HG02943 (cell line): ENCODE measurements around the gene ANKRD36.
"Not testable (repeated sequence)": the region's sequence is repeated elsewhere in the genome, so short reads cannot be mapped to it uniquely, and the experiment has no call there.

ENCODE experiments used
- ATAC-seq: cut with Tn5 transposase; IDR thresholded peaks from one replicate; pipeline ENCODE4 v1.9.1; 2021; ENCODE audit warnings: mild to moderate bottlenecking, low read depth, moderate library complexity; ENCODE audit not compliant: unreplicated experiment

The ANKRD36 gene

GRCh38 chr2:97113050-97113881 lies at the start of gene ANKRD36:
Gene ANKRD36 (plus strand): TSS chr2:97113153. CDS start chr2:97113740, 587 bp downstream.
- peak; percentile 90 for ATAC-seq

GRCh38 chr2:97066030-97066429 lies 46.9 kb upstream of the ANKRD36 start:
- ATAC-seq = not testable (repeated sequence)

DNA sequence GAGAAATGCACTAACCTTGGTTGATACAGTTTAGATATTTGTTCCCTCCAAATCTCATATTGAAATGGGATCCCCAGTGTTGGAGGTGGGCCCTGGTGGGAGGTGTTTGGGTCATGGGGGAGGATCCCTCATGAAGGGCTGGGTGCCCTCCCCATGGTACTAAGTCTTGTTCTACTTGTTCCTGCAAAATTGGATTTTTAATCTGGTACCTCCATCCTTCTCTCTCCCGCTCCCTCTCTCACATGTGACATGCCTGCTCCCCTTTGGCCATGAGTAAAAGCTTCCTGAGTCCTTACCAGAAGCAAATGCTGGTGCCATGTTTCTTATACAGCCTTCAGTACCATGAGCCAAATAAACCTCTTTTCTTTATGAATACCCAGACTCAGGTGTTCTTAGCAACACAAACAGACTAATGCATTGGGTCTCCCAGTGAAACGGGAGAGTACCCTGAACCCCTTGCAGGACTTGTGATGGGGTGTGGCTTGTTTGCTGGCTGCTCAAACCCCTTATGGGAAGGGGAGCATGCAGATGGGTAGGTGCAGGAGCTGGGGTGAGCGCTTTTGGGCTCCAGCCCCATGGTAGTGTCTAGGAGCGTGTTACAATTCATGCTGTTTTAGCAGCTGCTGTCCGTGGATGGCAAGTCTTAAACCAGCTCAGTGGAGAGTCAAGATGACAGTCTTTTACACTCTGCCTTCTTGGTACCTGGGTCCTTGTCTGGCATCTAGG lies 45.5 kb upstream of the ANKRD36 start:
- ATAC-seq = no peak

GRCh38 chr2:97068074-97068473 lies 44.9 kb upstream of the ANKRD36 start:
- ATAC-seq = no peak

DNA sequence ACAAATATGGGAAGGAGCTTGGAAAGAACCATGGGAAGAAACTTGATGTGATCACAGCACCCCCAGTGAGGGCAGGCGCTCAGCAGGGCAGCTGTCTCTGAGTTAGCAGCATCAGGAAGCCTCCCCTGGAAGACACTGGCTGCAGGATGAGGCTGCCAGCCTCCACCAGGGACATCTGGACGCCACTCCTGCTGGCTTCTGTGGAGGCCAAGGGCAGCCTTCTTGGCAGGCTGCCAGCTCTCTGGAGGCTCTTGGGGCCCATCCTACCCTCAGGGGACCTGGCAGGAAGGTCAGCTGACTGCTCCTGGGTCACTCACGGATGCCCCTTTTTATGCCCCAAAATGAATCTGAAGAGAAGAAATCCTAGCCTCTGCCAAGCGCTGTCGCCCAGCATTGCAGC lies 44.2 kb upstream of the ANKRD36 start:
- ATAC-seq = not testable (repeated sequence)

- not testable (repeated sequence) for ATAC-seq
Observed at GRCh38 chr2:97070915-97071314, 42.0 kb upstream of the ANKRD36 start.

DNA sequence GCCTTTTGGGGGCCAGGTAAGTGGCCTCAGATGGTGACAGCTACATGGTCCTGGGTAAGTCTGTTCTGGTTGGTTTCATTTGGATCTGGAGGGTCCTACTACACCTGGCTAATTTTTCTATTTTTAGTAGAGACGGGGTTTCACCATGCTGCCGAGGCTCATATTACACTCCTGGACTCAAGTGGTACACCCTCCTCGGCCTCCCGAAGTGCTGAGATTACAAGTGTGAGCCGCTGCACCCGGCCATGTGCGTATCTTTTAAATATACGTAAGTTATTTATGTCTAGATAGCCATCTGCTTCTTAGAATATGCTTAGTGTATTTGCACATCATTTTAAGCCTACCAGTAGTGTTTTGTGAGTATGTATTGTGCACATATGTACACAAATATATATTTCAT lies 35.7 kb upstream of the ANKRD36 start:
- ATAC-seq = not testable (repeated sequence)

DNA sequence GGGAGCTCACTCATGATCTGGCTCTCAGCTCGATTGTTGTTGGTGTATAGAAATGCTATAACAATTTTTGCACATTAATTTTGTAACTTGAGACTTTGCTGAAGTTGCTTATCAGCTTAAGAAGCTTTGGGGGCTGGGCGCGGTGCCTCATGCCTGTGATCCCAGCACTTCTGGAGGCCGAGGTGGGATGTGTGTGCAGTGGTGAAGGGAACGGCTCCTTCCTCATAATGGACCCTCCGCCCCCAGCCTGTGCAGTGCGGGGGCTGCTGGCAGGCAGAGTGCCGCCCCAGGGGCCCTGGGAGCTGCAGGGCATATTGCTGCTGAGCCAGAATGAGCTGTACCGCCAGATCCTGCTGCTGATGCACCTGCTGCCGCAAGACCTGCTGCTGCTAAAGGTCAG lies 32.1 kb upstream of the ANKRD36 start:
- ATAC-seq = not testable (repeated sequence)

- not testable (repeated sequence) for ATAC-seq
Observed at GRCh38 chr2:97082206-97082605, 30.7 kb upstream of the ANKRD36 start.

DNA sequence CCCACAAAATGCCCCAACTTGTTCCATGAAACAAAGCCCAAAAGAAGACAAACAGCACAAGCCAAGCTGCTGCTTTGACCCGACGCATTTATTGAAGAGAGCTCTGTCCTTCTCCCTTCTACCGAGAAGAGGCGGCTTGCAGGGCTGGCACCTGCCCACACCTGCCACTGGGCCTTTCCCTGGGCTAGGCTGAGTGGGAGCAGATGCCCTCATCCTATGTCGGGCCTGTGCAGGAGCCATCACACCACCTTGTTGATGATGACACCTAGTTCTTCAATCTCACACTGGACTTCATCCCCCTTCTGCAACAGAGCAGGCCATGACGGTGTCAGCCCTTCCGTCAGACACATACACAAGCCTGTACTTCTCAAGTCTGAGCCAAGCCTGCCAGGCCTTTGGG lies 29.4 kb upstream of the ANKRD36 start:
- ATAC-seq = not testable (repeated sequence)

GRCh38 chr2:97085093-97085492 lies 27.9 kb upstream of the ANKRD36 start:
- not testable (repeated sequence) for ATAC-seq

DNA sequence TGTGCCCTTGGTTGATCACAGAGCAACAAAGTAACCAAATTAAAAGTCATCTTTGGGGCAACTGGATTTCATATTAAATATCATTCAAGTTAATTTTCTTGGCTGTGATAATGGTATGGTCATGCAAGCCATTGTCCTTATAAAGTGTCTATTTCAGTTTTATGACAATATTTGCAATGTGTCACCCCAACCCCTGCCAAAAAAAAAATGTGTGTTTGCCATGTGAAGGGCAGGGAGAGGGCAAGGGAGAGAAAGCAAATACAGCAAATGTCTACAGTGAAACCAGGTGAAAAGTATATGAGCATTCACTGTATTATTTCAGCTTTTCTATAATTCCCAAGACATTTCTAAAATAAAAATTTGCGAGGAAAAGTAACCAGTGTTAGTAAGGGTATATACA lies 24.2 kb upstream of the ANKRD36 start:
- not testable (repeated sequence) for ATAC-seq

DNA sequence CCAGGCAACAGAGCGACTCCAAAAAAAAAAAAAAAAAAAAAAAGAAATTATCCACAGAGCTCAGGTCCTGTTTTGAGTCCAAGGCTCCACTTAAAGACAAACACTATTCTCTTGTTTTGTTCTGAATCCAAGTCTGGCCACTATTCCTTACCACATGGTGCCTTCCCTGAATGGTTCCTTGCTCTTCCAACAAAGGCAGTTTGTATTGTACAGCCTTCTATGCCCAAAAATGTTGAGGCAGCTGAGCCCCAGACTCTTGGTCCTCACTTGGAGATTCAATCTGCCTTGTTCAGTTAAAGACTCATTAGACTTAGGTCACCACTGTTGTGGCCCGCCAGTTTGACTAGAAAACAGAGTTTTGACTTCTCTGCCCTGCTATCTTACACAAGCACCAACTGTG lies 20.0 kb upstream of the ANKRD36 start:
- ATAC-seq = not testable (repeated sequence)

- peak; percentile 14 for ATAC-seq
Observed at GRCh38 chr2:97093983-97094771, 18.8 kb upstream of the ANKRD36 start.

GRCh38 chr2:97094772-97095611 lies 18.0 kb upstream of the ANKRD36 start, which contains the start of gene FAHD2B:
Gene FAHD2B (minus strand): TSS chr2:97094882. CDS start chr2:97091706, 3,176 bp downstream.
- ATAC-seq = peak; percentile 71

DNA sequence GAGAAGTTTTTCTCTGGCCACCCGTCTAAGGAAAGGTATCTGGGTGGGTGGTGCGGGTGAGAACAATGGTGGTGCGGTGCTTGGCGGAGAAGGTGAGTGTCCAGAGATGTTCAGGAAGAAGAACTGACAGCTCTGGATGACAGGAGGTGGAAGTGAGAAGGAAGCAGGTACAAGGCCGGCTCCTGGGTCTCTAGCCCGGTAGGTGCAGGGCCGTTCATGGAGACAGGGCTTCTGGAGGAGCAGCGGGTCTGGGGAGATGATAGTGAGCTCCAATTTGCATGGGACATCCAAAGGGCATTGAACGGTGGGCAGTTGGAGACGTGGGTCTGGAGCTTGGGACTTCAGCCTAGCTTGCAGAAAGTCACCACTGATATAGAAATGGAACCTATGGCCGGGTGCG lies 17.3 kb upstream of the ANKRD36 start:
- no peak for ATAC-seq

GRCh38 chr2:97098786-97099372 lies 14.1 kb upstream of the ANKRD36 start:
- not testable (repeated sequence) for ATAC-seq

DNA sequence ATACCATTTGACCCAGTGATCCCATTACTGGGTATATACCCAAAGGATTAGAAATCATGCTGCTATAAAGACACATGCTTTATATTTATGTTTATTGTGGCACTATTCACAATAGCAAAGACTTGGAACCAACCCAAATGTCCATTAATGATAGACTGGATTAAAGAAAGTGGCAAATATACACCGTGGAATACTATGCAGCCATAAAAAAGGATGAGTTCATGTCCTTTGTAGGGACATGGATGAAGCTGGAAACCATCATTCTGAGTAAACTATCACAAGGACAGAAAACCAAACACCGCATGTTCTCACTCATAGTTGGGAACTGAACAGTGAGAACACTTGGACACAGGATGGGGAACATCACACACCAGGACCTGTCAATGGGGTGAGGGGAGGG lies 6.1 kb upstream of the ANKRD36 start:
- not testable (repeated sequence) for ATAC-seq

GRCh38 chr2:97111246-97111645 lies 1.7 kb upstream of the ANKRD36 start:
- not testable (repeated sequence) for ATAC-seq
